Measurements from ENCODE around the gene BDKRB2. TPM values are rescaled to one million over a fixed set of nuclear protein-coding genes. Genes with fewer than 3 reads are reported as not detected.

BDKRB2 gene
- total RNA-seq (2022; extraction: Qiagen RNA extraction) = 1.9 to 3.3 TPM (median 2.9 TPM) in 5 replicates

DNA sequence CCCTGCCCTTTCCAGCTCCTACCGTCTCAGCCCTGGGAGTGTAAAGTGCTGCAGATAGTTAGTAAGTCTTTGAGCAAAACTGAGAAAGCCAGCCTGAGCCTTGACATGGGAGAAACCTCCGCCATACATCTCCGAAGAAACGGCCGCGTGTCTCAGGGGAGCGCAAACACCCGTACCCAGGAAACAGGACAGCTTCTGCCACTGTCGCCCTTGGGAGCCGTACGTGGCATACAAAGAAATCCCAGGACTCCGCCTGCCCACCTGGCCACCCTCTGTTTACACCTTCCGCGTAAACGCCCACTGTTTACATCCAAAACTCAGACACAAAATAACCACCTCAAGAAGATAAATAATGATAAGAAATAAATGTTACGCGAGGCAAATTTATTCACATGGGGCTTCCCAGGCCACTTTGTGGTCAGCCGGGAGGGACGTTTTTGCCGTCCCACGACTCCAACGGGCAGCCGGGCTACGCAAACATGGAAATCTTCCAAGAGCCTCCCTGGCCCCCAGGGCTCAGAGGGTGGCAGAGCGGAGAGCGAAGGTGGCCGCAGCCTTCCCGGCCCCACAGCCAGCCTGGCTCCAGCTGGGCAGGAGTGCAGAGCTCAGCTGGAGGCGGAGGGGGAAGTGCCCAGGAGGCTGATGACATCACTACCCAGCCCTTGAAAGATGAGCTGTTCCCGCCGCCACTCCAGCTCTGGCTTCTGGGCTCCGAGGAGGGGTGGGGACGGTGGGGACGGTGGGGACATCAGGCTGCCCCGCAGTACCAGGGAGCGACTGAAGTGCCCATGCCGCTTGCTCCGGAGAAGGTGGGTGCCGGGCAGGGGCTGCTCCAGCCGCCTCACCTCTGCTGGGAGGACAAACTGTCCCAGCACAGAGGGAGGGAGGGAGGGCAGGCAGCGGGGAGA lies at the start of gene BDKRB2:
Gene BDKRB2, plus strand, starts transcription at position 689 of the 908 bp plus-strand sequence. CDS start 32,269 bp downstream, outside the sequence.

DNA sequence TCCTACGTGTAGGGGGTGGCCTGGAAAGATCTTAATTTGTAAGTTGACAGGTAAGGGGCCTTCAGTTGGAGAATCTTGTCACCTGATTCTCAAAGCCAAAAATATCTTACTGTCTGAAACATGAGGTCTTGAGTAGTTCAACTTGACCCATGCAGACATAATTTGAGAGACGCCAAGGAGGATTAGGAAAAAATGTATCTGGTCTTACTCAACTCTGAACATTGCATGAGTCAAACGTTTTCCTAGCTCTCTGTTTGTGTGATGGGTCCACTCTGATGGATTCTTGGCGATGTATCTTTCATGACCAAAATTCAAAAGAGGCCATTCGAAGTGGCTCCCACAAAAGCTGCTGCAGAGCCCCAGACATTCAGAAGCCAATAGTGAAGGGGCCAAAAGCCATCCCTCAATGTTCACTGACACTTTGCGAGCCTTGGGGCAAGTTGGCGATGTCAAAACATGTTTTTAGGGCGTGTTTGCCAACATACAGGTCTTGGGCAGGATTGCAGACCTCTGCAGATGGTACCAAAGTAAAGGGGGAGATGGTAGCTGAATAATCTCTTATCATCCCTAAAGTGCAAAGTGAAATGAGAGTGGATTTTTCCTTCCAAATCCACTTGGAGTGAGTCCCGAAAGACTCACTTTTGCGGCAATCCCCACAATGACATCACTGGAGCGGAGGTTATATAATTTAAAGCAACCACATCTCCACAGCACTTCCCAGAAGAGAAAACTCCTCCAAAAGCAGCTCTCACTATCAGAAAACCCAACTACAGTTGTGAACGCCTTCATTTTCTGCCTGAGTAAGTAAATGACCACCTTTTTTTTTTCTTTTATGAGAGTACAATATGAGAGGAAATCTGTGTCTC lies 51.1 kb downstream of the BDKRB2 start, which contains the start of gene BDKRB1:
Gene BDKRB1, plus strand, starts transcription at position 710 of the 866 bp plus-strand sequence. CDS start 7,473 bp downstream, outside the sequence.

Other genes with a start within 250 kb of the BDKRB2 start
- 3.7 to 5.9 TPM (median 4.7 TPM) in 5 replicates for gene C14orf132, start 165.5 kb upstream of the BDKRB2 start, total RNA-seq (2022; extraction: Qiagen RNA extraction)
- 0.81 to 1.1 TPM (median 0.86 TPM) in 5 replicates for gene BDKRB1, start 51.4 kb downstream of the BDKRB2 start, total RNA-seq (2022; extraction: Qiagen RNA extraction)
- gene ATG2B, start 158.5 kb downstream of the BDKRB2 start, total RNA-seq (2022; extraction: Qiagen RNA extraction) = 6.0 to 9.9 TPM (median 8.0 TPM) in 5 replicates
- 16.2 to 23.2 TPM (median 22.4 TPM) in 5 replicates for gene GSKIP, start 158.7 kb downstream of the BDKRB2 start, total RNA-seq (2022; extraction: Qiagen RNA extraction)
- 1.8 to 2.6 TPM (median 2.4 TPM) in 5 replicates for gene AK7, start 187.3 kb downstream of the BDKRB2 start, total RNA-seq (2022; extraction: Qiagen RNA extraction)

All from A549 treated with CORT108297 at 1 μM for 4 hours (cell line).